Transverse colon (tissue), 4 donors: Measurements from ENCODE around the gene BPIFB1. TPM values are rescaled to one million over a fixed set of nuclear protein-coding genes. Genes with fewer than 3 reads are reported as not detected.

Source experiments
- DNase-seq: peaks from one replicate; pipeline ENCODE4 v3.0.0-alpha.2; 2019
- H3K27ac ChIP-seq, 4 donors: fragments of 200-600 bp; sonication (generic); 2 replicates each; pipeline ENCODE4 v1.5.1; 2016 to 2018; ENCODE audit warnings: inconsistent platforms in 4 of 4
- H3K27me3 ChIP-seq: fragments of 200-600 bp; sonication (generic); 2 replicates; pipeline ENCODE4 v1.5.1; 2017; ENCODE audit warnings: inconsistent platforms
- H3K36me3 ChIP-seq, 4 donors: fragments of 200-600 bp; sonication (generic); 2 replicates each; pipeline ENCODE4 v1.5.1; 2017 to 2019; ENCODE audit warnings: inconsistent platforms in 4 of 4
- H3K4me1 ChIP-seq, 4 donors: fragments of 200-600 bp; sonication (generic); 2 replicates each; pipeline ENCODE4 v1.5.1; 2017 to 2020; ENCODE audit warnings: inconsistent platforms in 4 of 4
- H3K4me3 ChIP-seq, 4 donors: fragments of 200-600 bp; sonication (generic); 1 replicate in 1 of 4; 2 replicates in 3 of 4; pipeline versions ENCODE4 v1.5.1 to v1.6.1; 2017 to 2019; ENCODE audit warnings: inconsistent platforms in 4 of 4
- H3K9me3 ChIP-seq, 2 donors: fragments of 200-600 bp; sonication (generic); 2 replicates each; pipeline ENCODE4 v1.5.1; 2017 to 2019; ENCODE audit warnings: inconsistent platforms in 2 of 2
- EP300 ChIP-seq: sonication (generic); formaldehyde crosslinking; IDR thresholded peaks from one replicate; pipeline ENCODE4 v1.6.1; 2017; ENCODE audit warnings: antibody characterized with exemption, low read depth
- POLR2A ChIP-seq: fragments of 450-650 bp; IDR thresholded peaks from one replicate; pipeline ENCODE4 v1.6.1; 2016; ENCODE audit warnings: antibody characterized with exemption, mild to moderate bottlenecking, moderate library complexity
- POLR2AphosphoS5 ChIP-seq, 3 donors: sonication (generic); formaldehyde crosslinking; IDR thresholded peaks; one replicate each; pipeline ENCODE4 v1.6.1; 2016; ENCODE audit warnings: antibody characterized with exemption in 3 of 3
- WGBS, 2 donors: methylation state at CpG; one replicate each; pipeline ENCODE4 v1.1.5; 2018; ENCODE audit warnings: low coverage in 1 of 2; 5-methylcytosine and 5-hydroxymethylcytosine counted together
- in situ Hi-C, 4 donors: fragments of 200-750 bp; cut with MboI; loops; one replicate each; pipeline versions ENCODE4 v1.15.0 to v1.15.1; 2017; ENCODE audit warnings: low sequenced_read_pairs in 3 of 4, low pct_ligation_motif_present in 1 of 4, low pct_unique_long_range_greater_than_20kb in 1 of 4
- intact Hi-C: fragments of 100-400 bp; cut with DNase I; formaldehyde crosslinking; loops from one replicate; pipeline ENCODE4 v1.15.1; 2023; ENCODE audit warnings: low total_unique reads
- total RNA-seq, 4 donors: library from RNA; depleted of rRNA; stranded (reverse); fragments of >200 nt; gene quantifications; one replicate each; pipeline ENCODE4 v1.1.0, GENCODE V29; 2016
- TF ChIP-seq, protein P1 (sequence below), 5 experiments: fragments of 200-600 bp in 3 of 5; fragments of 450-650 bp in 2 of 5; sonication (generic) in 3 of 5; IDR thresholded peaks; 1 replicate in 2 of 5; 2 replicates in 3 of 5; pipeline ENCODE4 v1.5.1; 2016 to 2017; ENCODE audit warnings: antibody characterized with exemption in 5 of 5, inconsistent platforms in 3 of 5, mild to moderate bottlenecking in 2 of 5, moderate library complexity in 1 of 5

Gene BPIFB1
- total RNA-seq, 4 donors from 2014 or later, result not detected

DNA sequence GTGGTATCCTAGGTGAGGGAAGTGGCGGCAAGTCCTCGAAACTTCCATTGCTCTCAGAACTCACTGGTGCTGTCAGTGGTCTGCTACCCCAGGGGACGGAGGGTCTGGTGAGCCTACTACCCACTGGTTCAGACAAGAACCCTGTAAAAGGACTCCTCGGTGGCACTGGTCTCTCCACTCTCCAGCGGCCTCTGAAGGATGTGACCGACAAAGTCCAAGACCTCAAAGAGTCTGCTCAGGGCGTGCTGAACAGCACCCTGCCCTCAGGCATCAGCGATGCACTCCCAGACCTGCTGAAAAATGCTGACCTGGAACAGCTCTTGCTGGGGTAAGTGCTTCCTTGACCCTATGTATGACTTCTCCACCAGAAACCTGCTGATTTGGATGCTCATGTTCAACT lies 66.5 kb downstream of the BPIFB1 start:
- Histone ChIP-seq H3K36me3 (no peaks in the 10 kb centered on the region), H3K4me1 (no peaks in the 10 kb centered on the region), H3K27me3 (no peaks in the 10 kb centered on the region), H3K27ac (no peak overlapping the region), H3K9me3 (no peaks in the 10 kb centered on the region), H3K4me3 (no peak overlapping the region)
- WGBS, 2 donors, result 96% methylated on average over 8 of the region's 8 CpGs; no CpG with 5 or more reads in 1 of the 2 donors
- in situ Hi-C loops (no loop called here), intact Hi-C loops (no loop called here)
- no peak for DNase-seq
- TF ChIP-seq EP300 (no peak), POLR2A (no peak), POLR2AphosphoS5 (IDR thresholded peaks at IDR 0.05) (no peak)
- TF ChIP-seq, protein P1, sequence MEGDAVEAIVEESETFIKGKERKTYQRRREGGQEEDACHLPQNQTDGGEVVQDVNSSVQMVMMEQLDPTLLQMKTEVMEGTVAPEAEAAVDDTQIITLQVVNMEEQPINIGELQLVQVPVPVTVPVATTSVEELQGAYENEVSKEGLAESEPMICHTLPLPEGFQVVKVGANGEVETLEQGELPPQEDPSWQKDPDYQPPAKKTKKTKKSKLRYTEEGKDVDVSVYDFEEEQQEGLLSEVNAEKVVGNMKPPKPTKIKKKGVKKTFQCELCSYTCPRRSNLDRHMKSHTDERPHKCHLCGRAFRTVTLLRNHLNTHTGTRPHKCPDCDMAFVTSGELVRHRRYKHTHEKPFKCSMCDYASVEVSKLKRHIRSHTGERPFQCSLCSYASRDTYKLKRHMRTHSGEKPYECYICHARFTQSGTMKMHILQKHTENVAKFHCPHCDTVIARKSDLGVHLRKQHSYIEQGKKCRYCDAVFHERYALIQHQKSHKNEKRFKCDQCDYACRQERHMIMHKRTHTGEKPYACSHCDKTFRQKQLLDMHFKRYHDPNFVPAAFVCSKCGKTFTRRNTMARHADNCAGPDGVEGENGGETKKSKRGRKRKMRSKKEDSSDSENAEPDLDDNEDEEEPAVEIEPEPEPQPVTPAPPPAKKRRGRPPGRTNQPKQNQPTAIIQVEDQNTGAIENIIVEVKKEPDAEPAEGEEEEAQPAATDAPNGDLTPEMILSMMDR (IDR thresholded peaks at IDR 0.05), result no peak

DNA sequence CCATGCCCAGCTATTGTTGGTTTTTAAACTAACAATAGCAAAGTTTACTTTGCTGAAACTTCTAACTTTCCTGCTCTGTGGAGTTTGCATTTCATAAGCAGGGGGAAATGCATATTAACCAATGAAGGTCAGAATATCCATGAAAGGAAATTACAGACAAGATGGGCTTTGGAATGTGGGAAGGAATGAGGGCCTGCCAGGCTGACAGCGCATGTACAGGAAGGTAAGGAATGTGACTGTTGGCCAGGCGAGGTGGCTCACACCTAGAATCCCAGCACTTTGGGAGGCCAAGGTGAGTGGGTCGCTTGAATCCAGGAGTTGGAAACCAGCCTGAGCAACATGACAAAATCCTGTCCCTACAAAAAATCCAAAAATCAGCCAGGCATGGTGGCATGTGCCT lies 68.7 kb downstream of the BPIFB1 start:
- H3K4me1 ChIP-seq, result no peaks in the 10 kb centered on the region
- no peak overlapping the region for H3K27ac ChIP-seq
- intact Hi-C loops (no loop called here), in situ Hi-C loops (no loop called here)
- H3K9me3 ChIP-seq, result no peaks in the 10 kb centered on the region
- TF ChIP-seq, protein P1 (IDR thresholded peaks at IDR 0.05), result no peak
- no peak for TF ChIP-seq POLR2AphosphoS5 (IDR thresholded peaks at IDR 0.05)
- no peak for TF ChIP-seq EP300
- TF ChIP-seq POLR2A, result no peak
- H3K36me3 ChIP-seq, result no peaks in the 10 kb centered on the region
- no peaks in the 10 kb centered on the region for H3K27me3 ChIP-seq
- 54 to 100% methylated on average over 3 of the region's 3 CpGs for WGBS, 2 donors
- no peak overlapping the region for H3K4me3 ChIP-seq
- DNase-seq, result no peak

DNA sequence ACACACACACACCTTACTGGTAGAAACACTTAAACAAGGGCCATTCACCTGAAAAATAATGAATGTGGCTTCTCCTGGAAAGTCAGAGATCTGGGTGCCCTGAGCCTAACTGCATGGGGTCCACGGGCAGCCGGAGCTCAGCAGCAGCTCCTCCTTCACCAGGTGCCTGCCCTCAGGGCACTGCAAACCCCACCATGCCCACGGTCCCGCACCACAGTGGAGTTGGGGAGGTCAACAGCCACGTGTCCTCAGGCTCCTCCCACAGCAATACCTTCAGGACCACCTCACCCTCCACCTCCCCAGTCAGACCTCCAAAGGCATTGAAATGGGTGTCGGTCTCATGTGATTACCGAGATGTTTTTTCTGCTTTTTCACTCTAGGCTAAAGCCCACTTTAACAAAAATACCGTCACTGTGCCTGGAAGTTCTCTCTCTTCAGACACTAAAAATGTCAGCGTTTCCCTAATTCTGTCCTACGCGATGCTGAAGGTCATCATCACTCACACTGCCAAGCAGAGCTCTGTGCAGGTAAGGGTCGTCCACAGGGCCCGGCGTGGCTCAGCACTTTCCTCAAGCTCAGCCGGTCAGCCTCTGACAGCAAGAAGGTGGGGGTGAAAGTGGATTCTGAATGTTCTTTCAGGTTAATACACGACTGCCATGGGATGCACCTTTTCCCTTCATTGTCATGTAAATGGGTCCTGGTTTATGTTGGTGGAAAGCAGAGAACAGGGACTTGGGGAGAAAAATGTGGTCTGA lies 69.4 kb downstream of the BPIFB1 start:
- Histone ChIP-seq H3K9me3 (no peaks in the 10 kb centered on the region), H3K27me3 (no peaks in the 10 kb centered on the region), H3K27ac (no peak overlapping the region), H3K4me1 (no peaks in the 10 kb centered on the region), H3K36me3 (no peaks in the 10 kb centered on the region), H3K4me3 (no peak overlapping the region)
- intact Hi-C loops (no loop called here), in situ Hi-C loops (no loop called here)
- WGBS, 2 donors, result 86% methylated on average over 16 of the region's 16 CpGs; no CpG with 5 or more reads in 1 of the 2 donors
- no peak for TF ChIP-seq EP300
- no peak for TF ChIP-seq POLR2A
- TF ChIP-seq POLR2AphosphoS5 (IDR thresholded peaks at IDR 0.05), result no peak
- TF ChIP-seq, protein P1 (IDR thresholded peaks at IDR 0.05), result no peak
- no peak for DNase-seq

DNA sequence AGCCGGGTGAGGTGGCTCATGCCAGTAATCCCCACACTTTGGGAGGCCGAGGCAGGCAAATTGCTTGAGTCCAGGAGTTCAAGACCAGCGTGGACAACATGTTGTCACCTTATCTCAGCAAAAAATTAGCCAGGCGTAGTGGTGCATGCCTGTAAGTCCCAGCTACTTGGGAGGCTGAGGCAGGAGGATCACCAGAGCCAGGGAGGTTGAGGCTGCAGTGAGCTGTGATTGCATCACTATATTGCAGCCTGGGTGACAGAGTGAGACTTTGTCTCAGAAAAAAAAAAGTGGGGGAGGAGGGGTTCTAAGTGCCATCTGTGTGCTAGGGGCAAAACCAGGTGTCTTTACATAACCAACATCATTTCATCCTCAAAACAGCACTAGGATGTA lies 70.0 kb downstream of the BPIFB1 start:
- no peaks in the 10 kb centered on the region for H3K4me1 ChIP-seq
- TF ChIP-seq EP300 (no peak), POLR2A (no peak)
- TF ChIP-seq, protein P1 (IDR thresholded peaks at IDR 0.05), result no peak
- 85 to 94% methylated on average over 3 to 4 of the region's 4 CpGs for WGBS, 2 donors
- H3K27ac ChIP-seq, result no peak overlapping the region
- DNase-seq, result no peak
- no peak overlapping the region for H3K4me3 ChIP-seq
- intact Hi-C loops, result no loop called here
- no peaks in the 10 kb centered on the region for H3K36me3 ChIP-seq
- H3K9me3 ChIP-seq, result no peaks in the 10 kb centered on the region
- in situ Hi-C loops, result no loop called here
- H3K27me3 ChIP-seq, result no peaks in the 10 kb centered on the region

Other genes starting within 250 kb of the BPIFB1 start
- gene BPIFB3, start 229.3 kb upstream of the BPIFB1 start, total RNA-seq, result not detected
- not detected for gene BPIFB4, start 203.6 kb upstream of the BPIFB1 start, total RNA-seq
- gene BPIFA2, start 115.1 kb upstream of the BPIFB1 start, total RNA-seq, result not detected
- not detected for gene BPIFA3, start 65.9 kb upstream of the BPIFB1 start, total RNA-seq
- gene BPIFA1, start 47.2 kb upstream of the BPIFB1 start, total RNA-seq, result not detected
- 10 to 100 TPM in 3 of 4 donors, 1 to 10 TPM in 1; 8.6 to 21.3 (median 20.3) TPM for gene CDK5RAP1, start 118.3 kb downstream of the BPIFB1 start, total RNA-seq
- gene SNTA1, start 160.5 kb downstream of the BPIFB1 start, total RNA-seq, result 10 to 100 TPM; 10.3 to 21.7 (median 14.5) TPM
- 10 to 100 TPM; 35.8 to 62.3 (median 46.6) TPM for gene CBFA2T2, start 206.9 kb downstream of the BPIFB1 start, total RNA-seq